GM19035 (cell line): ENCODE results near the gene LONRF3.

Source experiments
- ATAC-seq: cut with Tn5 transposase; IDR thresholded peaks from one replicate; pipeline ENCODE4 v1.9.1; 2021; ENCODE audit not compliant: unreplicated experiment

The LONRF3 gene

GRCh38 chrX:119030990-119031389 is 56.6 kb downstream of the LONRF3 start:
- no peak for ATAC-seq

GRCh38 chrX:119036107-119037029 is 62.0 kb downstream of the LONRF3 start:
- ATAC-seq = no peak

GRCh38 chrX:119040432-119040831 is 66.0 kb downstream of the LONRF3 start:
- ATAC-seq = no peak

- ATAC-seq = no peak
Observed at GRCh38 chrX:119041175-119041574, 66.8 kb downstream of the LONRF3 start.

GRCh38 chrX:119042040-119042439 is 67.6 kb downstream of the LONRF3 start:
- ATAC-seq = no peak

- ATAC-seq = no peak
Observed at GRCh38 chrX:119042996-119043395, 68.6 kb downstream of the LONRF3 start.

- no peak for ATAC-seq
Observed at GRCh38 chrX:119045884-119046283, 71.5 kb downstream of the LONRF3 start.

- no peak for ATAC-seq
Observed at GRCh38 chrX:119055687-119056086, 81.3 kb downstream of the LONRF3 start.

GRCh38 chrX:119062750-119063374 is 88.4 kb downstream of the LONRF3 start:
- no peak for ATAC-seq

GRCh38 chrX:119063428-119063827 is 89.0 kb downstream of the LONRF3 start:
- no peak for ATAC-seq

- ATAC-seq = no peak
Observed at GRCh38 chrX:119067023-119067739, 92.8 kb downstream of the LONRF3 start.
